ENCODE measurements around the gene WAPL.
A peak's percentile ranks its signal among the peaks of the same experiment; 100 is the strongest.
"Not testable (repeated sequence)": the region's sequence is repeated elsewhere in the genome, so short reads cannot be mapped to it uniquely, and the experiment has no call there.

WAPL gene

GRCh38 chr10:86521678-86522509 lies at the start of gene WAPL:
Gene WAPL (minus strand): TSS chr10:86521792. CDS start chr10:86518069, 3,723 bp downstream.
- peak; percentile 92 for DNase-seq

- no peak for DNase-seq
Observed at GRCh38 chr10:86569335-86569734, 47.7 kb upstream of the WAPL start.

- not testable (repeated sequence) for DNase-seq
Observed at GRCh38 chr10:86566518-86566917, 44.9 kb upstream of the WAPL start.

- not testable (repeated sequence) for DNase-seq
Observed at GRCh38 chr10:86563338-86563737, 41.7 kb upstream of the WAPL start.

GRCh38 chr10:86558695-86559094 lies 37.1 kb upstream of the WAPL start:
- not testable (repeated sequence) for DNase-seq

GRCh38 chr10:86556933-86557649 lies 35.5 kb upstream of the WAPL start:
- no peak for DNase-seq

GRCh38 chr10:86556532-86556931 lies 34.9 kb upstream of the WAPL start:
- DNase-seq = no peak

GRCh38 chr10:86553639-86554038 lies 32.0 kb upstream of the WAPL start:
- DNase-seq = no peak

GRCh38 chr10:86553213-86553612 lies 31.6 kb upstream of the WAPL start:
- no peak for DNase-seq

GRCh38 chr10:86547296-86547695 lies 25.7 kb upstream of the WAPL start:
- DNase-seq = no peak

GRCh38 chr10:86545101-86545500 lies 23.5 kb upstream of the WAPL start:
- DNase-seq = no peak

GRCh38 chr10:86540016-86540415 lies 18.4 kb upstream of the WAPL start:
- DNase-seq = no peak

- DNase-seq = no peak
Observed at GRCh38 chr10:86538547-86538946, 17.0 kb upstream of the WAPL start.

GRCh38 chr10:86538040-86538439 lies 16.4 kb upstream of the WAPL start:
- not testable (repeated sequence) for DNase-seq

- no peak for DNase-seq
Observed at GRCh38 chr10:86536294-86536861, 14.8 kb upstream of the WAPL start.

GRCh38 chr10:86535132-86535882 lies 13.7 kb upstream of the WAPL start:
- DNase-seq = no peak

GRCh38 chr10:86533328-86533727 lies 11.7 kb upstream of the WAPL start:
- no peak for DNase-seq

- DNase-seq = not testable (repeated sequence)
Observed at GRCh38 chr10:86528736-86529135, 7.1 kb upstream of the WAPL start.

GRCh38 chr10:86526606-86527005 lies 5.0 kb upstream of the WAPL start:
- DNase-seq = no peak

GRCh38 chr10:86525713-86526112 lies 4.1 kb upstream of the WAPL start:
- DNase-seq = not testable (repeated sequence)

GRCh38 chr10:86524225-86524962 lies 2.8 kb upstream of the WAPL start:
- DNase-seq = no peak

GRCh38 chr10:86523348-86523747 lies 1.8 kb upstream of the WAPL start:
- no peak for DNase-seq

Measured in kidney glomerular epithelial cell (primary cell).